Upper lobe of right lung (tissue), 1 donor: ENCODE data around the gene TMEM253. TPM values are rescaled to one million over a fixed set of nuclear protein-coding genes. Genes with fewer than 3 reads are reported as not detected.
A peak's percentile ranks its signal among the peaks of the same experiment; 100 is the strongest.

Experiments
- ATAC-seq: fragments of 200-7000 bp; cut with Tn5 transposase; one replicate; pipeline ENCODE4 v1.9.1; 2020; ENCODE audit warnings: mild to moderate bottlenecking, moderate library complexity
- DNase-seq: peaks from one replicate; pipeline ENCODE4 v3.0.0-alpha.2; 2020
- H3K27ac ChIP-seq: fragments of 200-600 bp; one replicate; pipeline ENCODE4 v1.8.0; 2022
- H3K27me3 ChIP-seq: fragments of 200-600 bp; one replicate; pipeline ENCODE4 v1.8.0; 2022; ENCODE audit warnings: mild to moderate bottlenecking
- H3K36me3 ChIP-seq: fragments of 200-600 bp; one replicate; pipeline ENCODE4 v1.8.0; 2022
- H3K4me1 ChIP-seq: fragments of 200-600 bp; one replicate; pipeline ENCODE4 v1.8.0; 2022
- H3K4me3 ChIP-seq: fragments of 200-600 bp; one replicate; pipeline ENCODE4 v1.8.0; 2022; ENCODE audit warnings: mild to moderate bottlenecking
- H3K9me3 ChIP-seq: fragments of 200-600 bp; one replicate; pipeline ENCODE4 v1.8.0; 2022
- intact Hi-C: fragments of 100-400 bp; cut with DNase I; formaldehyde crosslinking; loops from one replicate; pipeline ENCODE4 v1.11.0; 2022
- total RNA-seq: library from RNA; stranded (reverse); fragmentation: NEBNext Ultra II Directional; extraction: Animal tissue kit (Norgen Biotek cat#: 25700); gene quantifications from one replicate; pipeline ENCODE4 v1.2.1, GENCODE V29; 2021
- TF ChIP-seq, protein P1 (sequence below): fragments of 200-600 bp; IDR thresholded peaks from one replicate; pipeline ENCODE4 v1.8.0; 2022; ENCODE audit warnings: antibody characterized with exemption
- donor health status: DM: no; HTN: yes; CAD: no; lungs with severe emphysema.

TMEM253 gene
- total RNA-seq, 1 donor from 2014 or later = 0.67 TPM

DNA sequence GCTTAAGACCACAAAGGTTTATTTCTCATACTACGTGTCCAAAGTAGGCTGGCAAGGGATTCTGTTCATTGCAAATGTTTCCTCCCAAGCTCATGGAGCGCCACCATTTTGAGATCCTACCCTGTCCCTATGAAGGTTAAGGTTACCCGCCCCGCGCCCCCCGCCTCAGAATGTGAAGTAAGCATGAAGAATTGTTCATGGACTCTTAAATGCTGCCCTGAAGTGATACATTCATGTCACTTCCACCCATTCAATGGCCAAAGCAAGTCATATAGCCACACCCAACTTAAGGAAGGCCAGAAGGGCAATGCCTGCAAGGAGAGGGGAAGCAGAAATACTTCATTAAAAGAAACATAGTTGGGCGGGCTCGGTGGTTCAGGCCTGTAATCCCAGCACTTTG, 4.2 kb downstream of the TMEM253 start:
- intact Hi-C loops = loop anchor here (10.0 kb wide), 1 partner anchor 780 kb away; no protein-coding TSS in a partner anchor
- TF ChIP-seq, protein P1, sequence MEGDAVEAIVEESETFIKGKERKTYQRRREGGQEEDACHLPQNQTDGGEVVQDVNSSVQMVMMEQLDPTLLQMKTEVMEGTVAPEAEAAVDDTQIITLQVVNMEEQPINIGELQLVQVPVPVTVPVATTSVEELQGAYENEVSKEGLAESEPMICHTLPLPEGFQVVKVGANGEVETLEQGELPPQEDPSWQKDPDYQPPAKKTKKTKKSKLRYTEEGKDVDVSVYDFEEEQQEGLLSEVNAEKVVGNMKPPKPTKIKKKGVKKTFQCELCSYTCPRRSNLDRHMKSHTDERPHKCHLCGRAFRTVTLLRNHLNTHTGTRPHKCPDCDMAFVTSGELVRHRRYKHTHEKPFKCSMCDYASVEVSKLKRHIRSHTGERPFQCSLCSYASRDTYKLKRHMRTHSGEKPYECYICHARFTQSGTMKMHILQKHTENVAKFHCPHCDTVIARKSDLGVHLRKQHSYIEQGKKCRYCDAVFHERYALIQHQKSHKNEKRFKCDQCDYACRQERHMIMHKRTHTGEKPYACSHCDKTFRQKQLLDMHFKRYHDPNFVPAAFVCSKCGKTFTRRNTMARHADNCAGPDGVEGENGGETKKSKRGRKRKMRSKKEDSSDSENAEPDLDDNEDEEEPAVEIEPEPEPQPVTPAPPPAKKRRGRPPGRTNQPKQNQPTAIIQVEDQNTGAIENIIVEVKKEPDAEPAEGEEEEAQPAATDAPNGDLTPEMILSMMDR = no peak
- Histone ChIP-seq H3K36me3 (no peaks in the 10 kb centered on the region), H3K4me1 (peaks cover 33% of the 10 kb centered on the region), H3K4me3 (no peak overlapping the region), H3K27me3 (no peaks in the 10 kb centered on the region), H3K27ac (peak overlapping the region; percentile 99), H3K9me3 (no peaks in the 10 kb centered on the region)
- ATAC-seq (no peak), DNase-seq (no peak)

DNA sequence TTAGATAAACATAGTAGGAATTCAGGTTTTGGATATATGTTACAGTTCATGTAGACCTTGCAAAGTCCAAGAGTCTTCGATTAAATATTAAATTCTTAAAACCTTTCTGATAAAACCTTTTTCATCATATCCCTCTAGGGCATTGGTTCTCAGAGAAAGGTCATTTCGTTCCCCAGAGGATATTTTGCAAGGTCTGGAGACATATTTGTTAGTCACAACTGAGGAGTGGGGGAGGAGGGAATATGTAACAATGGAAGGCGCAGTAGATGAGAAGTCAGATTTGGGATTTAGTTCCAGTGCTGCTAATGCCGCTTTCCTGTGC, 5.3 kb downstream of the TMEM253 start:
- H3K4me3 ChIP-seq = no peak overlapping the region
- DNase-seq = no peak
- no peaks in the 10 kb centered on the region for H3K36me3 ChIP-seq
- no peaks in the 10 kb centered on the region for H3K9me3 ChIP-seq
- H3K4me1 ChIP-seq = peaks cover 33% of the 10 kb centered on the region
- no peak for ATAC-seq
- intact Hi-C loops = loop anchor here (10.0 kb wide), 1 partner anchor 781 kb away; no protein-coding TSS in a partner anchor
- TF ChIP-seq, protein P1 = no peak
- H3K27ac ChIP-seq = peak overlapping the region; percentile 20
- no peaks in the 10 kb centered on the region for H3K27me3 ChIP-seq

DNA sequence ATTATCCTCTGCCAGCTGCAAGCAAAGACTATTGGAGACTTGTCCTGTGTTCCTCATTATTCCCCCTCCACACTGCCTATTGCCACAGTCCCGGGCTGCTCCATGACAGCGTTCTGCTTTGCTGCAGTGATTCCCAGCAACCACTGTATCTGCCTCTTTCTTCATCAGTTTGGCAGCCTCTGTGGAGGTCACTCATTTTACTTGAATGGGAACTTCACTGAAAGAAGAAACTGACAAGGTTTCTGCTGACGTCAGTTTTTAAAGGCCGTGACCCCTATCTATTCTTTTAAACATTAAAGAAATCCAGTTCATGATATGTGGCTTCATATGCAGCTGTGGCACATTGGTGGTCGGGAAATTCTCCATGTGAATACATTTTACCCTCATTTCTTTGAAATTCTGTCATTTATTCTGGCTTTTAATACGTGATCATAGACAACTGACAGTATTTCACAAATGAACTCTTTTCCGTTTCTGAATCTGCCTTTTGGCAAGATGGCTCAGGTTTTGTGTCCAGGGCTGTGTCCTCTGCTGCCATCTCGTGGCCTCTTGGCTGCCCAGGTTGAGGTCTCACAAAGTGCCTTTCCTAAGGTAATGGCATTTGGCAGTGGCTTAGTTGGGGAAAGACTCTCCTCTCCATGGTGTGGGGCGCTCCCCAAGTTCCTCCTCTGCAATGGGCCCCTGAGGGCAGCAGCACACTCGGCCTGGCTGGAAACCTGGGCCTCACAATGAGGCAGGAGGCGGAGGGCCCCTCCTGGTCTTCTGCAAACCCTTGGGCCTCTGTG, 5.8 kb downstream of the TMEM253 start:
- intact Hi-C loops = loop anchor here (10.0 kb wide), 1 partner anchor 782 kb away; no protein-coding TSS in a partner anchor
- TF ChIP-seq, protein P1 = peak; percentile 91
- no peaks in the 10 kb centered on the region for H3K27me3 ChIP-seq
- H3K4me1 ChIP-seq = peaks cover 33% of the 10 kb centered on the region
- H3K9me3 ChIP-seq = no peaks in the 10 kb centered on the region
- H3K4me3 ChIP-seq = no peak overlapping the region
- ATAC-seq (peak; percentile 53), DNase-seq (peak; percentile 91)
- no peaks in the 10 kb centered on the region for H3K36me3 ChIP-seq
- peak overlapping the region; percentile 20 for H3K27ac ChIP-seq

DNA sequence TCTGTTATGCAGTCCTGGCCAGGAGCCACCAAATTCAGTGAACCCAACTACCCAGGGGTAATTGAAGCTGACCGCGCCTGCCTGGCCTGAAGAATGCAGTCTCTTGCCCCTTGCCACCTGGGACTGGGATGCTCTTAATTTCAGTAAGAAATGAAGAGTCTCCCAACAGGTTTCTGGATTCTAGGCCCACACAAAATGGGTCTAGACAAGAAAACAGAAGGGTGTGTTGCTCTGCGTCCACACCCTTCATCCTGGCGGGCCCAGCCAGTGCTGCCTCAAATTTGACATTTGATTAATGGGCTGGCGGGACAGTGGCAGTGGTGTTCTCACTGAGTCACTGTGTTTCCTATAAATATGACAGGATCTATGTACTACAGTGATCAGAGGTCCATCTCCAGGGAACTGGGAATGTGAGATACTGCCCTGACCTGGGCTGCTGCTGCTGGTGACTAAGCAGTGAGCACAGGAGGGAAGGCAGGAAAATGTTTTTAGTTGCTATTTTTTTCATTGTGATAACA, 6.5 kb downstream of the TMEM253 start:
- Histone ChIP-seq H3K36me3 (no peaks in the 10 kb centered on the region), H3K4me1 (peaks cover 33% of the 10 kb centered on the region), H3K27me3 (no peaks in the 10 kb centered on the region), H3K9me3 (no peaks in the 10 kb centered on the region), H3K27ac (peak overlapping the region; percentile 20), H3K4me3 (no peak overlapping the region)
- DNase-seq (no peak), ATAC-seq (no peak)
- TF ChIP-seq, protein P1 = no peak
- intact Hi-C loops = loop anchor here (10.0 kb wide), 1 partner anchor 783 kb away; no protein-coding TSS in a partner anchor

DNA sequence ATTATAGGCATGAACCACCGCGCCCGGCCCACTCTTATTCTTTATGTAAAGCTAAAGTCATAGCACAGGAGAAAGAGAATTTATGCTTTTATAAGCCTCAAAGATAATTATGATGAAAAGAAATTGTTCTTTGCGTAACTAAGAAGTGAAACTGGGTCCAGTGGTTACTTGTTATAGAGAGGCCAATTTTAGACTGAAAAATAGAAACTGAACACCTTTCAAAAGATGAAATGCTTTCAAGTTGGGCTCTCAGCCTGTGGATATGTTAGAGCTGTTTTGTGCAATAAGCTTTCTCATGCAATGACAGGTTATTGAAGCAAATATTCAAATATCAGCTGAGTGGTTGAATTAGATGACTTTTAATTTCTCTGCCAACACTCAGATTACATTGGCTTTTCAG, 7.9 kb downstream of the TMEM253 start:
- Histone ChIP-seq H3K27me3 (no peaks in the 10 kb centered on the region), H3K4me1 (peaks cover 27% of the 10 kb centered on the region), H3K4me3 (no peak overlapping the region), H3K9me3 (no peaks in the 10 kb centered on the region), H3K36me3 (no peaks in the 10 kb centered on the region), H3K27ac (no peak overlapping the region)
- intact Hi-C loops = loop anchor here (10.0 kb wide), 1 partner anchor 784 kb away; no protein-coding TSS in a partner anchor
- TF ChIP-seq, protein P1 = no peak
- no peak for ATAC-seq
- no peak for DNase-seq
